K562 (cell line): ENCODE measurements around the gene IL1RAPL2.

Experiments used
- JUND ChIP-seq, 2 experiments: IDR thresholded peaks; 2 replicates in 1 of 2; 3 replicates in 1 of 2; pipeline ENCODE4 v1.6.1; 2011; ENCODE audit warnings: borderline replicate concordance in 2 of 2, low read depth in 2 of 2, low read length in 2 of 2, improper control_type of control experiment in 1 of 2, missing biosample characterization in 1 of 2, missing genetic modification characterization in 1 of 2, missing genetic modification reagents in 1 of 2
- USF2 ChIP-seq: sonication (generic); formaldehyde crosslinking; IDR thresholded peaks from 2 replicates; pipeline ENCODE4 v1.5.0; 2020; ENCODE audit warnings: missing genetic modification reagents

- TF ChIP-seq JUND (IDR thresholded peaks at IDR 0.05; ENCODE audit: borderline replicate concordance, low read depth, low read length) (no peak), JUND (tag; IDR thresholded peaks at IDR 0.05; ENCODE audit: borderline replicate concordance, low read depth, low read length) (no peak), USF2 (no peak)
These were observed 1159.2 kb downstream of the IL1RAPL2 start for GRCh38 chrX:105725228-105725627.
